ENCODE data around the gene SLC5A6. TPM values are rescaled to one million over a fixed set of nuclear protein-coding genes. Genes with fewer than 3 reads are reported as not detected.

The SLC5A6 gene
- total RNA-seq, result 29.3 and 36.8 TPM in 2 replicates

- DNase-seq (ENCODE audit: low read depth), result peak; percentile 58
Measured at GRCh38 chr2:27211943-27212625, at the start of gene SLC5A6, which contains the start of gene ATRAID. Gene SLC5A6, minus strand, starts transcription at chr2:27212268. Its CDS starts 4,618 bp downstream, at chr2:27207650. Gene ATRAID, plus strand, starts transcription at chr2:27212041. Its CDS starts 328 bp downstream, at chr2:27212369.

- no peak for DNase-seq (ENCODE audit: low read depth)
Measured at GRCh38 chr2:27261241-27261925, 49.3 kb upstream of the SLC5A6 start.

GRCh38 chr2:27258051-27258450, 46.0 kb upstream of the SLC5A6 start:
- no peak for DNase-seq (ENCODE audit: low read depth)

- no peak for DNase-seq (ENCODE audit: low read depth)
Measured at GRCh38 chr2:27256855-27257454, 44.9 kb upstream of the SLC5A6 start.

- no peak for DNase-seq (ENCODE audit: low read depth)
Measured at GRCh38 chr2:27255660-27256059, 43.6 kb upstream of the SLC5A6 start.

GRCh38 chr2:27255187-27255586, 43.1 kb upstream of the SLC5A6 start:
- DNase-seq (ENCODE audit: low read depth), result no peak

- DNase-seq (ENCODE audit: low read depth), result peak; percentile 22
Measured at GRCh38 chr2:27251766-27252165, 39.7 kb upstream of the SLC5A6 start.

- DNase-seq (ENCODE audit: low read depth), result no peak
Measured at GRCh38 chr2:27250652-27251379, 38.7 kb upstream of the SLC5A6 start.

GRCh38 chr2:27249891-27250651, 38.0 kb upstream of the SLC5A6 start:
- peak; percentile 15 for DNase-seq (ENCODE audit: low read depth)

GRCh38 chr2:27249159-27249890, 37.3 kb upstream of the SLC5A6 start:
- no peak for DNase-seq (ENCODE audit: low read depth)

GRCh38 chr2:27247893-27248292, 35.8 kb upstream of the SLC5A6 start:
- DNase-seq (ENCODE audit: low read depth), result no peak

GRCh38 chr2:27245626-27246025, 33.6 kb upstream of the SLC5A6 start:
- DNase-seq (ENCODE audit: low read depth), result no peak

- no peak for DNase-seq (ENCODE audit: low read depth)
Measured at GRCh38 chr2:27245116-27245515, 33.0 kb upstream of the SLC5A6 start.

GRCh38 chr2:27243391-27244130, 31.5 kb upstream of the SLC5A6 start:
- no peak for DNase-seq (ENCODE audit: low read depth)

- DNase-seq (ENCODE audit: low read depth), result no peak
Measured at GRCh38 chr2:27242614-27242951, 30.5 kb upstream of the SLC5A6 start.

- DNase-seq (ENCODE audit: low read depth), result no peak
Measured at GRCh38 chr2:27241761-27242613, 29.9 kb upstream of the SLC5A6 start.

GRCh38 chr2:27240406-27240805, 28.3 kb upstream of the SLC5A6 start:
- no peak for DNase-seq (ENCODE audit: low read depth)

GRCh38 chr2:27238976-27239375, 26.9 kb upstream of the SLC5A6 start:
- DNase-seq (ENCODE audit: low read depth), result no peak

- DNase-seq (ENCODE audit: low read depth), result no peak
Measured at GRCh38 chr2:27237341-27237945, 25.4 kb upstream of the SLC5A6 start.

All from renal cortical epithelial cell (primary cell).